Astrocyte (in vitro differentiated cells and primary cell): ENCODE results near the gene KIAA0825. TPM values are rescaled to one million over a fixed set of nuclear protein-coding genes. Genes with fewer than 3 reads are reported as not detected.

Experiments
- DNase-seq: peaks from one replicate; pipeline ENCODE4 v3.0.0-alpha.2; 2010; ENCODE audit warnings: low read depth
- FAIRE-seq: peaks from 2 replicates; lab custom pipeline; 2011; peaks lifted over from hg19 to GRCh38; lab: Jason Lieb, UNC
- H2AFZ ChIP-seq: 2 replicates; pipeline ENCODE4 v1.6.0; 2012; ENCODE audit warnings: low read depth, low read length, inconsistent platforms
- H3K27ac ChIP-seq: 2 replicates; pipeline ENCODE4 v1.5.1; 2011; ENCODE audit warnings: low read depth, low read length, inconsistent platforms
- H3K27me3 ChIP-seq: 2 replicates; pipeline ENCODE4 v1.6.0; 2011; ENCODE audit warnings: low read length, inconsistent platforms; ENCODE audit not compliant: insufficient read depth
- H3K36me3 ChIP-seq: 2 replicates; pipeline ENCODE4 v1.5.1; 2011; ENCODE audit warnings: low read length, inconsistent platforms; ENCODE audit not compliant: insufficient read depth
- H3K4me1 ChIP-seq: 2 replicates; pipeline ENCODE4 v1.5.1; 2011; ENCODE audit warnings: low read length, inconsistent platforms; ENCODE audit not compliant: insufficient read depth
- H3K4me2 ChIP-seq: 2 replicates; pipeline ENCODE4 v1.6.0; 2012; ENCODE audit warnings: low read length, inconsistent platforms
- H3K4me3 ChIP-seq: 2 replicates; pipeline ENCODE4 v1.5.1; 2011; ENCODE audit warnings: low read depth, mild to moderate bottlenecking, low read length, inconsistent platforms; ENCODE audit not compliant: insufficient read depth
- H3K79me2 ChIP-seq: 2 replicates; pipeline ENCODE4 v1.6.0; 2012; ENCODE audit warnings: mild to moderate bottlenecking, low read length, inconsistent platforms; ENCODE audit not compliant: insufficient read depth
- H3K9ac ChIP-seq: 2 replicates; pipeline ENCODE4 v1.6.0; 2012; ENCODE audit warnings: mild to moderate bottlenecking, low read length, inconsistent platforms
- H3K9me3 ChIP-seq: 2 replicates; pipeline ENCODE4 v1.5.1; 2012; ENCODE audit warnings: low read depth, mild to moderate bottlenecking, low read length, inconsistent platforms; ENCODE audit not compliant: insufficient read depth
- H4K20me1 ChIP-seq: 2 replicates; pipeline ENCODE4 v1.6.0; 2012; ENCODE audit warnings: low read length, inconsistent platforms; ENCODE audit not compliant: insufficient read depth
- H3K27ac Mint-ChIP-seq: one replicate; pipeline ENCODE4 v1.8.0; 2021; ENCODE audit warnings: mild to moderate bottlenecking, mixed read lengths; ENCODE audit not compliant: unreplicated experiment
- H3K27me3 Mint-ChIP-seq: one replicate; pipeline ENCODE4 v1.8.0; 2021; ENCODE audit warnings: low read depth, mixed read lengths; ENCODE audit not compliant: unreplicated experiment
- H3K36me3 Mint-ChIP-seq: one replicate; pipeline ENCODE4 v1.8.0; 2021; ENCODE audit warnings: low read depth, mixed read lengths; ENCODE audit not compliant: unreplicated experiment
- H3K4me1 Mint-ChIP-seq: one replicate; pipeline ENCODE4 v1.8.0; 2021; ENCODE audit warnings: low read depth, mixed read lengths; ENCODE audit not compliant: unreplicated experiment
- H3K4me3 Mint-ChIP-seq: one replicate; pipeline ENCODE4 v1.8.0; 2021; ENCODE audit warnings: mild to moderate bottlenecking, moderate library complexity, mixed read lengths; ENCODE audit not compliant: unreplicated experiment
- H3K9me3 Mint-ChIP-seq: one replicate; pipeline ENCODE4 v1.8.0; 2021; ENCODE audit warnings: mild to moderate bottlenecking, mixed read lengths; ENCODE audit not compliant: unreplicated experiment
- CTCF ChIP-seq: IDR thresholded peaks from 2 replicates; pipeline ENCODE4 v1.5.1; 2011; ENCODE audit warnings: low read depth, mild to moderate bottlenecking, inconsistent platforms, low read length, moderate library complexity; ENCODE audit not compliant: insufficient read depth
- EZH2 ChIP-seq: IDR thresholded peaks from 2 replicates; pipeline ENCODE4 v1.6.1; 2012; ENCODE audit warnings: mild to moderate bottlenecking, low read length, inconsistent platforms; ENCODE audit not compliant: insufficient read depth
- total RNA-seq: library from RNA; stranded (reverse); gene quantifications from 2 replicates; pipeline ENCODE4 v1.2.1, GENCODE V29; 2021

The KIAA0825 gene
- total RNA-seq, 1 donor from 2014 or later: 2.5 TPM

GRCh38 chr5:94420885-94421284 lies 197.5 kb downstream of the KIAA0825 start:
- no peaks in the 10 kb centered on the region for H3K79me2 ChIP-seq
- no peaks in the 10 kb centered on the region for H3K9me3 Mint-ChIP-seq
- no peak overlapping the region for H3K4me2 ChIP-seq
- H3K4me3 ChIP-seq: no peak overlapping the region
- no peak for TF ChIP-seq CTCF
- TF ChIP-seq EZH2: no peak
- no peaks in the 10 kb centered on the region for H3K36me3 Mint-ChIP-seq
- no peak overlapping the region for H3K27ac Mint-ChIP-seq
- peaks cover 8% of the 10 kb centered on the region for H3K4me1 Mint-ChIP-seq
- no peaks in the 10 kb centered on the region for H3K27me3 ChIP-seq
- H3K9ac ChIP-seq: no peak overlapping the region
- H3K4me1 ChIP-seq: peaks cover 7% of the 10 kb centered on the region
- H4K20me1 ChIP-seq: no peaks in the 10 kb centered on the region
- H3K27ac ChIP-seq: no peak overlapping the region
- FAIRE-seq: no peak
- H3K36me3 ChIP-seq: no peaks in the 10 kb centered on the region
- no peak overlapping the region for H2AFZ ChIP-seq
- H3K4me3 Mint-ChIP-seq: no peak overlapping the region
- H3K9me3 ChIP-seq: no peaks in the 10 kb centered on the region
- H3K27me3 Mint-ChIP-seq: no peaks in the 10 kb centered on the region
- DNase-seq: no peak

GRCh38 chr5:94415798-94416197 lies 202.6 kb downstream of the KIAA0825 start:
- no peaks in the 10 kb centered on the region for H3K27me3 Mint-ChIP-seq

More at GRCh38 chr5:94415798-94416197, 202.6 kb downstream of the KIAA0825 start:
- H3K9me3 ChIP-seq: no peaks in the 10 kb centered on the region
- TF ChIP-seq EZH2 (no peak), CTCF (no peak)
- FAIRE-seq (no peak), DNase-seq (no peak)
- H3K79me2 ChIP-seq: no peaks in the 10 kb centered on the region
- no peaks in the 10 kb centered on the region for H3K36me3 ChIP-seq
- no peaks in the 10 kb centered on the region for H3K4me1 ChIP-seq
- no peak overlapping the region for H2AFZ ChIP-seq
- H3K9ac ChIP-seq: no peak overlapping the region
- H4K20me1 ChIP-seq: no peaks in the 10 kb centered on the region
- Mint-ChIP-seq H3K36me3 (no peaks in the 10 kb centered on the region), H3K4me1 (no peaks in the 10 kb centered on the region), H3K9me3 (no peaks in the 10 kb centered on the region), H3K27ac (no peak overlapping the region), H3K4me3 (no peak overlapping the region)
- H3K27ac ChIP-seq: no peak overlapping the region
- H3K27me3 ChIP-seq: no peaks in the 10 kb centered on the region
- H3K4me2 ChIP-seq: no peak overlapping the region
- no peak overlapping the region for H3K4me3 ChIP-seq
